HG02884 (cell line): Measurements from ENCODE around the gene FAM72A.
"Not testable (repeated sequence)": the region's sequence is repeated elsewhere in the genome, so short reads cannot be mapped to it uniquely, and the experiment has no call there.

ENCODE experiments used
- ATAC-seq: cut with Tn5 transposase; IDR thresholded peaks from one replicate; pipeline ENCODE4 v1.9.1; 2021; ENCODE audit warnings: mild to moderate bottlenecking, moderate library complexity; ENCODE audit not compliant: unreplicated experiment

Gene FAM72A

GRCh38 chr1:206202789-206203363 is at the start of gene FAM72A:
Gene FAM72A (minus strand): TSS chr1:206202839. CDS start chr1:206202025, 814 bp downstream.
- peak; percentile 80 for ATAC-seq

- ATAC-seq, result not testable (repeated sequence)
Measured at GRCh38 chr1:206250953-206251681, 48.5 kb upstream of the FAM72A start.

GRCh38 chr1:206246129-206246886 is 43.7 kb upstream of the FAM72A start:
- not testable (repeated sequence) for ATAC-seq

GRCh38 chr1:206245479-206245878 is 42.8 kb upstream of the FAM72A start:
- ATAC-seq, result not testable (repeated sequence)

- ATAC-seq, result peak; percentile 98
Measured at GRCh38 chr1:206243335-206243734, 40.7 kb upstream of the FAM72A start.

GRCh38 chr1:206240288-206240687 is 37.6 kb upstream of the FAM72A start:
- ATAC-seq, result peak; percentile 36

- not testable (repeated sequence) for ATAC-seq
Measured at GRCh38 chr1:206235190-206235589, 32.6 kb upstream of the FAM72A start.

- not testable (repeated sequence) for ATAC-seq
Measured at GRCh38 chr1:206234189-206234916, 31.7 kb upstream of the FAM72A start.

- ATAC-seq, result peak; percentile 70
Measured at GRCh38 chr1:206232970-206233645, 30.5 kb upstream of the FAM72A start.

GRCh38 chr1:206231989-206232388 is 29.4 kb upstream of the FAM72A start:
- ATAC-seq, result not testable (repeated sequence)

- not testable (repeated sequence) for ATAC-seq
Measured at GRCh38 chr1:206229286-206229685, 26.6 kb upstream of the FAM72A start.

GRCh38 chr1:206226886-206227285 is 24.2 kb upstream of the FAM72A start:
- ATAC-seq, result not testable (repeated sequence)

- ATAC-seq, result not testable (repeated sequence)
Measured at GRCh38 chr1:206225386-206225785, 22.7 kb upstream of the FAM72A start.

GRCh38 chr1:206224190-206224776 is 21.6 kb upstream of the FAM72A start:
- not testable (repeated sequence) for ATAC-seq

GRCh38 chr1:206221585-206221984 is 18.9 kb upstream of the FAM72A start:
- not testable (repeated sequence) for ATAC-seq

GRCh38 chr1:206220332-206221000 is 17.8 kb upstream of the FAM72A start:
- not testable (repeated sequence) for ATAC-seq

GRCh38 chr1:206219514-206220331 is 17.1 kb upstream of the FAM72A start:
- not testable (repeated sequence) for ATAC-seq

- ATAC-seq, result not testable (repeated sequence)
Measured at GRCh38 chr1:206218765-206219164, 16.1 kb upstream of the FAM72A start.
